Kidney (tissue), 14 donors: ENCODE data around the gene AATK. TPM values are rescaled to one million over a fixed set of nuclear protein-coding genes. Genes with fewer than 3 reads are reported as not detected.

Experiments
- DNase-seq, 5 donors: peaks; one replicate each; pipeline ENCODE4 v3.0.0-alpha.2; 2013 to 2020
- FAIRE-seq: peaks from 2 replicates; lab custom pipeline; 2012; peaks lifted over from hg19 to GRCh38; lab: Jason Lieb, UNC
- H3K27ac ChIP-seq, 2 donors: one replicate each; pipeline ENCODE4 v1.7.0; 2013; ENCODE audit warnings: low read depth in 2 of 2, low read length in 2 of 2, inconsistent platforms in 1 of 2
- H3K27me3 ChIP-seq: one replicate; pipeline ENCODE4 v1.7.1; 2013; ENCODE audit warnings: low read length, inconsistent platforms; ENCODE audit not compliant: control insufficient read depth, insufficient read depth
- H3K36me3 ChIP-seq, 3 donors: one replicate each; pipeline versions ENCODE4 v1.7.0 to v1.7.1; 2013; ENCODE audit warnings: low read length in 3 of 3, control low read depth in 1 of 3, inconsistent platforms in 1 of 3; ENCODE audit not compliant: insufficient read depth in 3 of 3, control insufficient read depth in 2 of 3
- H3K4me1 ChIP-seq, 3 donors: one replicate each; pipeline versions ENCODE4 v1.7.0 to v1.7.1; 2013; ENCODE audit warnings: low read length in 3 of 3, inconsistent platforms in 1 of 3, low read depth in 1 of 3; ENCODE audit not compliant: control insufficient read depth in 2 of 3, insufficient read depth in 2 of 3
- H3K4me3 ChIP-seq, 3 donors: one replicate each; pipeline versions ENCODE4 v1.7.0 to v1.8.1; 2013; ENCODE audit warnings: low read length in 3 of 3, control low read depth in 1 of 3, inconsistent platforms in 1 of 3
- H3K9ac ChIP-seq, 3 donors: one replicate each; pipeline versions ENCODE4 v1.7.0 to v1.7.1; 2013; ENCODE audit warnings: low read length in 3 of 3, control low read depth in 1 of 3, inconsistent platforms in 1 of 3
- H3K9me3 ChIP-seq, 3 donors: one replicate each; pipeline versions ENCODE4 v1.7.0 to v1.7.1; 2013; ENCODE audit warnings: low read length in 3 of 3, control low read depth in 1 of 3, inconsistent platforms in 1 of 3; ENCODE audit not compliant: control insufficient read depth in 2 of 3, insufficient read depth in 1 of 3
- intact Hi-C: fragments of 100-400 bp; cut with DNase I; formaldehyde crosslinking; loops from one replicate; pipeline ENCODE4 v1.11.1; 2022
- polyA plus RNA-seq: library from polyadenylated mRNA; stranded (reverse); fragments of 350-450 nt; fragmentation: Illumina TruSeq; extraction: RNeasy Lipid Tissue Mini Kit (QIAGEN cat#74804); gene quantifications from one replicate; pipeline ENCODE4 v1.2.3, GENCODE V29; 2014; ENCODE audit warnings: low read depth, low replicate concordance; ENCODE audit not compliant: insufficient read depth
- total RNA-seq: library from RNA; stranded (reverse); fragmentation: NEBNext Ultra II Directional; extraction: Animal tissue kit (Norgen Biotek cat#: 25700); gene quantifications from one replicate; pipeline ENCODE4 v1.2.1, GENCODE V29; 2021
- TF ChIP-seq, protein P1 (sequence below): IDR thresholded peaks from 3 replicates; pipeline ENCODE4 v1.5.1; 2012; ENCODE audit warnings: mild to moderate bottlenecking, moderate library complexity, borderline replicate concordance; ENCODE audit not compliant: insufficient read depth; ENCODE audit errors: extremely low read depth
- donor health status: control.
- donor health status: control.
- donor health status: control.
- donor health status: control.
- donor health status: control.
- donor health status: DM: yes; HTN: yes; CAD: no.
- donor health status: Normal renal cell carcinoma (clear cell type).

The AATK gene
- total and polyA plus RNA-seq, 2 donors from 2014 or later: 0.65 to 4.2 TPM

DNA sequence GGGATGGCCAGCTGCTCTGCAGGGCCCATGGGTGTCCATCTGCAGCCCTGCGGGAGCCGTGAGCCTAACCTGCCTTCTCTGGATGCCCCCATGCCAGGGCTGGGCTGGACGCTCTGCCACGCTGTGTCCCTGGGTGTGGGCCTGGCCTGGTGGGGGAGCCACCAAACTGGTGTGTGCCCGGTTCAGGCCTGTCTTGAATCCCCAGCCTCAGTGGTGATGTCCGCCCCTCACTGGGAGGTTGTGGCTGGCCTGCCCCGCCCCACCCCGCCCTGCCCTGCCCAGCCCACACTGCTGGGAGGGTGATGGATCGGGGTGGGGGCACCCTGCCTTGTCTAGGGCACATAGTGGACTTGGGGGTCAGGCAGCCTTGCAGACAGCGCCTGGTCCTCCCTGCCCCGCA is 50.8 kb downstream of the AATK start:
- Histone ChIP-seq H3K4me1 (peaks cover 0 to 7% (median 0%) of the 10 kb centered on the region in 3 donors), H3K27ac (no peak overlapping the region), H3K9me3 (no peaks in the 10 kb centered on the region), H3K36me3 (peaks cover 0 to 3% (median 2%) of the 10 kb centered on the region in 3 donors), H3K9ac (no peak overlapping the region), H3K27me3 (no peaks in the 10 kb centered on the region), H3K4me3 (no peak overlapping the region)
- FAIRE-seq: no peak
- TF ChIP-seq, protein P1, sequence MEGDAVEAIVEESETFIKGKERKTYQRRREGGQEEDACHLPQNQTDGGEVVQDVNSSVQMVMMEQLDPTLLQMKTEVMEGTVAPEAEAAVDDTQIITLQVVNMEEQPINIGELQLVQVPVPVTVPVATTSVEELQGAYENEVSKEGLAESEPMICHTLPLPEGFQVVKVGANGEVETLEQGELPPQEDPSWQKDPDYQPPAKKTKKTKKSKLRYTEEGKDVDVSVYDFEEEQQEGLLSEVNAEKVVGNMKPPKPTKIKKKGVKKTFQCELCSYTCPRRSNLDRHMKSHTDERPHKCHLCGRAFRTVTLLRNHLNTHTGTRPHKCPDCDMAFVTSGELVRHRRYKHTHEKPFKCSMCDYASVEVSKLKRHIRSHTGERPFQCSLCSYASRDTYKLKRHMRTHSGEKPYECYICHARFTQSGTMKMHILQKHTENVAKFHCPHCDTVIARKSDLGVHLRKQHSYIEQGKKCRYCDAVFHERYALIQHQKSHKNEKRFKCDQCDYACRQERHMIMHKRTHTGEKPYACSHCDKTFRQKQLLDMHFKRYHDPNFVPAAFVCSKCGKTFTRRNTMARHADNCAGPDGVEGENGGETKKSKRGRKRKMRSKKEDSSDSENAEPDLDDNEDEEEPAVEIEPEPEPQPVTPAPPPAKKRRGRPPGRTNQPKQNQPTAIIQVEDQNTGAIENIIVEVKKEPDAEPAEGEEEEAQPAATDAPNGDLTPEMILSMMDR: no peak
- DNase-seq: no peak
- intact Hi-C loops: no loop called here

DNA sequence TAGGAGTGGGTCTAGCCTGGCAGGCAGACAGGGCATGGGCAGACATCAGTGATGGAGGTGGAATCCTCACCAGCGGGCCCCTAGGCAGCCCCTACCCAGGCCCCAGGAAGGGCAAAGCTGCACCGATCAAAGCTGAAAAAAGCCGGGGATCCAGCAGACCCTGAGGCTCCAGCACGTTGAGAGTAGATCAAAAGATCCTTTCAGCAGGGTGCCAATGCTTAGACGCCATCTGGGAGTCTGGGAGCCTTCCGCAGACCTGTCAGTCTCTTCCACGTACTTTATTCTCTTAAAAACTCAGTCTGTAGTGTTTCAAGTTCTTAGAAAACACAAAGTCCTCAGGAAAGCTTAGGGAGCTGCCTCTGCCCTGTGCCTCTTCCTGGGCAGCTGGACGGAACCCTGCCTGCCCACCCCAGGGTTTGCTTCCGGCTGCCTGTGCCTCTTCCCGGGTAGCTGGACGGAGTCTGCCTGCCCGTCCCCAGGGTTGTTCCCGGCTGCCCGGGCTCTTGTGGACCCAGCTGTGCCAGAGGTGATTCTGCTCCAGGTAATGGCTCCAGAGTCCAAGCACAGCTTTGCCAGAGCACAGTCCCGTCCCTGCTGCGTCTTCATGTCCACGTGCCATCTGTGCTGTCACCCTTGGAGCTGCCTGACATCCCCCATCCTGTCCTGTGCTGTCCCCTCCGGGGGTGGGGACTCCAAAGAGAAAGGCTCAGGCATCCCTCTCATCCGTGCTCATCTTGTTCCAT is 51.5 kb downstream of the AATK start:
- H3K9ac ChIP-seq: no peak overlapping the region
- FAIRE-seq: no peak
- no peaks in the 10 kb centered on the region for H3K27me3 ChIP-seq
- no peak for DNase-seq
- peaks cover 0 to 5% (median 0%) of the 10 kb centered on the region in 3 donors for H3K4me1 ChIP-seq
- H3K4me3 ChIP-seq: no peak overlapping the region
- TF ChIP-seq, protein P1: no peak
- intact Hi-C loops: no loop called here
- H3K27ac ChIP-seq: no peak overlapping the region
- peaks cover 0 to 3% (median 2%) of the 10 kb centered on the region in 3 donors for H3K36me3 ChIP-seq
- no peaks in the 10 kb centered on the region for H3K9me3 ChIP-seq

DNA sequence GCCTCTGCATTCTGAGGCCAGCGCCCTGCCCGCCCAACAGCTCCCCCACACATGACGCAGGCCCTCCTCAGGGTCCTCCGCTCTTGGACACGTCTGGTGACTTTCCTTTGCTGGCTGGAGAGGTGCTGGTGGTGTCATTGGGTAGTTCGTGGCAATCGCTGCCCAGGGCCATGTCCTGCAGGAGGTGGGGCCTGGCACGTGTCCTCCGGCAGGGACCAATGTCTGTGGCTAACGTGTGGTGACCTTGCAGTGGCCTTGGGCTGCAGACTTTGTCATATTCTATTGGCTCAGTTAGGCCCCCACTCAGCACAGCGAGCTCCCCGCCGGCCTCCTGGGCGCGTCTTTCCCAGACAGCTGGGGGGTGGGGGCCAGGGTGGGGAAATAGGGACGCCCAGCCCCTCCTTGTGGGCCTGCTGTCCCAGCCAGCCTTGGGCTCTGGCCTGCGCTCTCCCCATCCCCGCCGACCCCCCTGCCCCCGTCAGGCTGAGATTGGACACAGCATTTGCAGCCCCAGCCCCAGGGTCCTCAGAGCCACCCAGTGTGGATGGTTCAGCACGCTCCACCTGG is 52.8 kb downstream of the AATK start:
- Histone ChIP-seq H3K27me3 (no peaks in the 10 kb centered on the region), H3K4me1 (no peaks in the 10 kb centered on the region), H3K9ac (no peak overlapping the region), H3K36me3 (peaks cover 0 to 3% (median 2%) of the 10 kb centered on the region in 3 donors), H3K27ac (no peak overlapping the region), H3K9me3 (no peaks in the 10 kb centered on the region), H3K4me3 (no peak overlapping the region)
- TF ChIP-seq, protein P1: no peak
- intact Hi-C loops: no loop called here
- FAIRE-seq (no peak), DNase-seq (no peak)
